ENCODE data around the gene RGS9.
"Not testable (repeated sequence)": the region's sequence is repeated elsewhere in the genome, so short reads cannot be mapped to it uniquely, and the experiment has no call there.

RGS9 gene

GRCh38 chr17:65205655-65206054, 68.5 kb downstream of the RGS9 start:
- no peak overlapping the region for H3K4me3 ChIP-seq (ENCODE audit: low read length)
- DNase-seq (ENCODE audit: low read depth): no peak
- TF ChIP-seq CTCF (IDR thresholded peaks at IDR 0.05; ENCODE audit: insufficient read depth, low read depth, low read length, missing control alignments): no peak

GRCh38 chr17:65207448-65207847, 70.3 kb downstream of the RGS9 start:
- peak; percentile 83 for DNase-seq (ENCODE audit: low read depth)
- H3K4me3 ChIP-seq (ENCODE audit: low read length): not testable (repeated sequence)

GRCh38 chr17:65208717-65209116, 71.5 kb downstream of the RGS9 start:
- TF ChIP-seq CTCF (IDR thresholded peaks at IDR 0.05; ENCODE audit: insufficient read depth, low read depth, low read length, missing control alignments): no peak

GRCh38 chr17:65218261-65218660, 81.1 kb downstream of the RGS9 start:
- no peak for DNase-seq (ENCODE audit: low read depth)
- TF ChIP-seq CTCF (IDR thresholded peaks at IDR 0.05; ENCODE audit: insufficient read depth, low read depth, low read length, missing control alignments): no peak
- H3K4me3 ChIP-seq (ENCODE audit: low read length): no peak overlapping the region

More at GRCh38 chr17:65208717-65209116, 71.5 kb downstream of the RGS9 start:
- H3K4me3 ChIP-seq (ENCODE audit: low read length): no peak overlapping the region
- no peak for DNase-seq (ENCODE audit: low read depth)

- peak; percentile 41 for TF ChIP-seq CTCF (IDR thresholded peaks at IDR 0.05; ENCODE audit: insufficient read depth, low read depth, low read length, missing control alignments)
- H3K4me3 ChIP-seq (ENCODE audit: low read length): no peak overlapping the region
- no peak for DNase-seq (ENCODE audit: low read depth)
Measured at GRCh38 chr17:65219124-65219523, 82.0 kb downstream of the RGS9 start.

- no peak for DNase-seq (ENCODE audit: low read depth)
- H3K4me3 ChIP-seq (ENCODE audit: low read length): no peak overlapping the region
- TF ChIP-seq CTCF (IDR thresholded peaks at IDR 0.05; ENCODE audit: insufficient read depth, low read depth, low read length, missing control alignments): no peak
Measured at GRCh38 chr17:65219707-65220106, 82.5 kb downstream of the RGS9 start.

- no peak overlapping the region for H3K4me3 ChIP-seq (ENCODE audit: low read length)
- DNase-seq (ENCODE audit: low read depth): peak; percentile 30
- TF ChIP-seq CTCF (IDR thresholded peaks at IDR 0.05; ENCODE audit: insufficient read depth, low read depth, low read length, missing control alignments): no peak
Measured at GRCh38 chr17:65220732-65221131, 83.6 kb downstream of the RGS9 start.
